Tibial artery (tissue), 4 donors: ENCODE results near the gene PPP2R5A.

Experiments used
- DNase-seq, 2 donors: peaks; one replicate each; pipeline ENCODE4 v3.0.0-alpha.2; 2019
- H3K27ac ChIP-seq, 2 donors: fragments of 200-600 bp; sonication (generic) in 1 of 2; 1 replicate in 1 of 2; 2 replicates in 1 of 2; pipeline ENCODE4 v1.5.1; 2018 to 2019; ENCODE audit warnings: mild to moderate bottlenecking in 1 of 2
- H3K27me3 ChIP-seq, 2 donors: fragments of 200-600 bp; sonication (generic) in 1 of 2; one replicate each; pipeline versions ENCODE4 v1.5.1 to v1.6.0; 2016 to 2019
- H3K36me3 ChIP-seq, 3 donors: fragments of 200-600 bp; sonication (generic) in 2 of 3; one replicate each; pipeline ENCODE4 v1.5.1; 2016 to 2019; ENCODE audit warnings: mild to moderate bottlenecking in 2 of 3
- H3K4me1 ChIP-seq, 4 donors: fragments of 200-600 bp; sonication (generic) in 2 of 4; 1 replicate in 3 of 4; 2 replicates in 1 of 4; pipeline ENCODE4 v1.5.1; 2016 to 2019
- H3K4me3 ChIP-seq, 2 donors: fragments of 200-600 bp; sonication (generic) in 1 of 2; 1 replicate in 1 of 2; 2 replicates in 1 of 2; pipeline ENCODE4 v1.5.1; 2018 to 2019; ENCODE audit warnings: mild to moderate bottlenecking in 2 of 2
- H3K9me3 ChIP-seq, 3 donors: fragments of 200-600 bp; sonication (generic) in 1 of 3; one replicate each; pipeline ENCODE4 v1.5.1; 2016 to 2019
- CTCF ChIP-seq, 2 experiments: fragments of 200-600 bp in 1 of 2; fragments of 450-650 bp in 1 of 2; IDR thresholded peaks; one replicate each; pipeline ENCODE4 v1.5.1; 2017 to 2019; ENCODE audit warnings: antibody characterized with exemption in 2 of 2, mild to moderate bottlenecking in 1 of 2, moderate library complexity in 1 of 2
- intact Hi-C: fragments of 100-400 bp; cut with DNase I; formaldehyde crosslinking; loops from one replicate; pipeline ENCODE4 v1.15.0; 2023; ENCODE audit warnings: low total_unique reads

Gene PPP2R5A

DNA sequence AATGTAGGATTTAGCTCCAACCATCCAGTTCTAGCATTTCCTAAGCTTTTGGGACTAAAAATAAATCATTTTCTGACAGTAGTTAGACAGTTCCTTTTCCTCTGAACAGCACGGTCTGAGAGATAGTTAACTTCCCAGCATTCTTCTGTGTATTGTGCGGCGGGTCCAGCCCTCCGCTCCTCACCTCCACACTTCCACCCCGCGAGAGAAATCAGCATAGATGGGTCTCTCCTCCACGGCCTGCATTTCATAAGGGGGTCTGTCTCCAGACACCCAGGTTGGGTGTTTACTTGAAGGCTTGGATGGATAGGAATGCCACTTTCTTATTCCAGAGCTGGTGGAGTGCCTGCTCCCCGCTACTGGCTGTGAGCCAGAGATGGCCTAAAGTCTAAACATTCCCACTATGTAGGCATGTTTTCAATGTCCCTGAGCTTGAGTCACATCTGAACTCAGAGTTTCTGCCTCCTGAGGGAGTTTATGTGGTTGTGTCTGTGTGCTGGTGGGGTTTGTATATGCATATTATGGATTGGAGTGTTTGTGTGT is 38.0 kb upstream of the PPP2R5A start:
- intact Hi-C loops, result no loop called here
- DNase-seq, result no peak
- TF ChIP-seq CTCF (IDR thresholded peaks at IDR 0.05), result no peak
- Histone ChIP-seq H3K36me3 (no peaks in the 10 kb centered on the region), H3K4me1 (peaks cover 0 to 7% (median 0%) of the 10 kb centered on the region in 4 donors), H3K9me3 (no peaks in the 10 kb centered on the region), H3K27me3 (no peaks in the 10 kb centered on the region), H3K4me3 (no peak overlapping the region), H3K27ac (peak overlapping the region in 1 of 2 donors; percentile 4)

GRCh38 chr1:212247988-212248387 is 37.2 kb upstream of the PPP2R5A start:
- Histone ChIP-seq H3K27me3 (no peaks in the 10 kb centered on the region), H3K9me3 (no peaks in the 10 kb centered on the region), H3K4me3 (no peak overlapping the region), H3K36me3 (no peaks in the 10 kb centered on the region), H3K27ac (no peak overlapping the region), H3K4me1 (peaks cover 0 to 7% (median 0%) of the 10 kb centered on the region in 4 donors)
- no peak for DNase-seq
- no peak for TF ChIP-seq CTCF (IDR thresholded peaks at IDR 0.05)
- intact Hi-C loops, result no loop called here

DNA sequence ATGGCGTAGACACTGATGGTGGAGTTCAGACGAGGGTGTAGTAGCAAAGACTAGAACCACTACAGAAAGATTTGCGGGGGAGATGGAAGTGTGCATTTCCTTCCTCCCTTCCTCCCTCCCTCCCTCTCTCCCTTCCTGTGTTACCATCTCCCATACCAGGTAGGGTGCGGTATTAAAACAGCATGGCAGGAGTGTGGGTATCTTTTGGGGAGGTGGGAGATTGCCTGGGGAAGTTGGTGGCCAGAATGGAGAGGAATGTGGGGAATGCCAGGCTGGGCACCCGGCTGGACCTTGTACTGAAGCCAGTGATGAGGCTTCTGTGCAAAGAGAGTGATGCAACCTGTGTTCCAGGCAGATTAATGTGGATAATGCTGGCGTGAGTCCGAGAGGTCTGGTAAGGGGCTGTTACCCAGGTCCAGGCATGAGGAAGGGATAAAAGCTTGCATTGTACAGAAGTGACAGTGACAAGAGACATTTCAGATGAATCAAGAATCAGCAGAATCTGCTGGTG is 30.3 kb upstream of the PPP2R5A start:
- no peaks in the 10 kb centered on the region for H3K4me1 ChIP-seq
- no peak overlapping the region for H3K4me3 ChIP-seq
- no peak overlapping the region for H3K27ac ChIP-seq
- DNase-seq, result no peak
- no peaks in the 10 kb centered on the region for H3K27me3 ChIP-seq
- H3K9me3 ChIP-seq, result no peaks in the 10 kb centered on the region
- intact Hi-C loops, result no loop called here
- no peaks in the 10 kb centered on the region for H3K36me3 ChIP-seq
- no peak for TF ChIP-seq CTCF (IDR thresholded peaks at IDR 0.05)

- Histone ChIP-seq H3K4me1 (no peaks in the 10 kb centered on the region), H3K36me3 (no peaks in the 10 kb centered on the region), H3K9me3 (no peaks in the 10 kb centered on the region), H3K4me3 (no peak overlapping the region), H3K27me3 (no peaks in the 10 kb centered on the region), H3K27ac (no peak overlapping the region)
- no peak for TF ChIP-seq CTCF (IDR thresholded peaks at IDR 0.05)
- no peak for DNase-seq
- intact Hi-C loops, result no loop called here
Observed at GRCh38 chr1:212255705-212256307, 29.4 kb upstream of the PPP2R5A start.

GRCh38 chr1:212256369-212256768 is 28.8 kb upstream of the PPP2R5A start:
- Histone ChIP-seq H3K9me3 (no peaks in the 10 kb centered on the region), H3K27ac (no peak overlapping the region), H3K36me3 (no peaks in the 10 kb centered on the region), H3K4me1 (no peaks in the 10 kb centered on the region), H3K4me3 (no peak overlapping the region), H3K27me3 (no peaks in the 10 kb centered on the region)
- no peak for DNase-seq
- intact Hi-C loops, result no loop called here
- no peak for TF ChIP-seq CTCF (IDR thresholded peaks at IDR 0.05)
